ENCODE data around the gene ATP1B1.

ATP1B1 gene

GRCh38 chr1:169129109-169129784 is 22.8 kb downstream of the ATP1B1 start:
- no peak overlapping the region for H3K4me3 ChIP-seq (ENCODE audit: low read depth, low read length)
- no peak for DNase-seq (ENCODE audit: low read depth, low spot score)
- POLR2A ChIA-PET = no interaction called here
- CTCF ChIA-PET = no interaction called here
- no peak for TF ChIP-seq CTCF (IDR thresholded peaks at IDR 0.05; ENCODE audit: insufficient read depth, low read length, missing control alignments)

GRCh38 chr1:169130683-169131082 is 24.2 kb downstream of the ATP1B1 start:
- ChIA-PET POLR2A (no interaction called here), CTCF (no interaction called here)
- no peak overlapping the region for H3K4me3 ChIP-seq (ENCODE audit: low read depth, low read length)
- no peak for TF ChIP-seq CTCF (IDR thresholded peaks at IDR 0.05; ENCODE audit: insufficient read depth, low read length, missing control alignments)
- no peak for DNase-seq (ENCODE audit: low read depth, low spot score)

GRCh38 chr1:169132512-169133227 is 26.2 kb downstream of the ATP1B1 start:
- POLR2A ChIA-PET = no interaction called here
- CTCF ChIA-PET = interaction anchor here (1.0 to 1.2 kb wide), 3 partner anchors 14 to 529 kb away, joined by 3 to 4 read pairs (median 3); no protein-coding TSS in a partner anchor
- DNase-seq (ENCODE audit: low read depth, low spot score) = no peak
- no peak for TF ChIP-seq CTCF (IDR thresholded peaks at IDR 0.05; ENCODE audit: insufficient read depth, low read length, missing control alignments)
- no peak overlapping the region for H3K4me3 ChIP-seq (ENCODE audit: low read depth, low read length)

GRCh38 chr1:169133228-169133576 is 26.7 kb downstream of the ATP1B1 start:
- CTCF ChIA-PET = interaction anchor here (1.0 to 1.4 kb wide), 4 partner anchors 8 to 530 kb away, joined by 3 to 4 read pairs (median 4); no protein-coding TSS in a partner anchor
- POLR2A ChIA-PET = no interaction called here

GRCh38 chr1:169133801-169134502 is 27.5 kb downstream of the ATP1B1 start:
- CTCF ChIA-PET = interaction anchor here (1.0 to 1.4 kb wide), 3 partner anchors 9 to 483 kb away, joined by 3 to 4 read pairs (median 3); no protein-coding TSS in a partner anchor
- TF ChIP-seq CTCF (IDR thresholded peaks at IDR 0.05; ENCODE audit: insufficient read depth, low read length, missing control alignments) = no peak
- POLR2A ChIA-PET = no interaction called here
- no peak overlapping the region for H3K4me3 ChIP-seq (ENCODE audit: low read depth, low read length)
- no peak for DNase-seq (ENCODE audit: low read depth, low spot score)

More at GRCh38 chr1:169133228-169133576, 26.7 kb downstream of the ATP1B1 start:
- no peak overlapping the region for H3K4me3 ChIP-seq (ENCODE audit: low read depth, low read length)
- no peak for DNase-seq (ENCODE audit: low read depth, low spot score)
- TF ChIP-seq CTCF (IDR thresholded peaks at IDR 0.05; ENCODE audit: insufficient read depth, low read length, missing control alignments) = no peak

GRCh38 chr1:169137357-169137756 is 30.9 kb downstream of the ATP1B1 start:
- ChIA-PET POLR2A (no interaction called here), CTCF (interaction anchor here (1.2 to 1.3 kb wide), 2 partner anchors 9 to 211 kb away, joined by 3 to 4 read pairs; no protein-coding TSS in a partner anchor)
- no peak overlapping the region for H3K4me3 ChIP-seq (ENCODE audit: low read depth, low read length)
- TF ChIP-seq CTCF (IDR thresholded peaks at IDR 0.05; ENCODE audit: insufficient read depth, low read length, missing control alignments) = no peak
- no peak for DNase-seq (ENCODE audit: low read depth, low spot score)

All from AG04449 (cell line).